Body of pancreas (tissue), 4 donors: Measurements from ENCODE around the gene USP34. TPM values are rescaled to one million over a fixed set of nuclear protein-coding genes. Genes with fewer than 3 reads are reported as not detected.

ENCODE experiments used
- ATAC-seq: fragments of 150-250 bp; one replicate; pipeline ENCODE4 v1.9.1; 2016
- DNase-seq, 4 donors: peaks; one replicate each; pipeline ENCODE4 v3.0.0-alpha.2; 2019
- H3K27ac ChIP-seq, 4 donors: fragments of 200-600 bp; sonication (generic); 1 replicate in 3 of 4; 2 replicates in 1 of 4; pipeline versions ENCODE4 v1.5.1 to v1.6.1; 2016 to 2019; ENCODE audit warnings: mild to moderate bottlenecking in 1 of 4, mixed read lengths in 1 of 4, moderate library complexity in 1 of 4
- H3K27me3 ChIP-seq, 2 donors: fragments of 200-600 bp; sonication (generic); one replicate each; pipeline ENCODE4 v1.6.0; 2016; ENCODE audit warnings: mild to moderate bottlenecking in 1 of 2
- H3K36me3 ChIP-seq, 2 donors: fragments of 200-600 bp; sonication (generic); replicated peaks in 1 of 2; 2 replicates each; pipeline ENCODE4 v1.5.1; 2016; ENCODE audit warnings: low read depth in 2 of 2; ENCODE audit not compliant: insufficient read depth in 1 of 2
- H3K4me1 ChIP-seq: fragments of 200-600 bp; sonication (generic); one replicate; pipeline ENCODE4 v1.6.0; 2016
- H3K4me3 ChIP-seq, 2 donors: fragments of 200-600 bp; sonication (generic); 1 replicate in 1 of 2; 2 replicates in 1 of 2; pipeline ENCODE4 v1.5.1; 2016 to 2019
- H3K9me3 ChIP-seq, 3 donors: fragments of 200-600 bp; sonication (generic); 1 replicate in 2 of 3; 2 replicates in 1 of 3; pipeline ENCODE4 v1.5.1; 2016
- CTCF ChIP-seq, 7 experiments: fragments of 450-650 bp in 4 of 7; fragments of 200-600 bp in 3 of 7; sonication (generic) in 3 of 7; IDR thresholded peaks; one replicate each; pipeline ENCODE4 v1.5.1; 2016 to 2019; ENCODE audit warnings: antibody characterized with exemption in 7 of 7
- POLR2A ChIP-seq, 3 donors: fragments of 450-650 bp; IDR thresholded peaks; one replicate each; pipeline ENCODE4 v1.6.1; 2016; ENCODE audit warnings: antibody characterized with exemption in 3 of 3, mild to moderate bottlenecking in 2 of 3
- WGBS, 2 donors: methylation state at CpG; one replicate each; pipeline ENCODE4 v1.1.5; 2017; 5-methylcytosine and 5-hydroxymethylcytosine counted together
- intact Hi-C: fragments of 100-400 bp; cut with DNase I; formaldehyde crosslinking; loops from one replicate; pipeline ENCODE4 v1.15.1; 2023
- total RNA-seq, 2 donors: library from RNA; depleted of rRNA; stranded (reverse); fragments of >200 nt; gene quantifications; one replicate each; pipeline ENCODE4 v1.1.0, GENCODE V29; 2016

The USP34 gene
- total RNA-seq, 2 donors from 2014 or later: 87.0 to 96.5 TPM

GRCh38 chr2:61463769-61464475 lies 7.0 kb downstream of the USP34 start:
- peaks cover 32% of the 10 kb centered on the region for H3K4me1 ChIP-seq
- 76% methylated on average over 7 of the region's 7 CpGs for WGBS, 2 donors

GRCh38 chr2:61461404-61461803 lies 9.5 kb downstream of the USP34 start:
- Histone ChIP-seq H3K4me1 (peaks cover 38% of the 10 kb centered on the region), H3K4me3 (no peak overlapping the region), H3K36me3 (no peaks in the 10 kb centered on the region), H3K9me3 (no peaks in the 10 kb centered on the region), H3K27ac (no peak overlapping the region), H3K27me3 (no peaks in the 10 kb centered on the region)
- intact Hi-C loops: loop anchor here (10.0 kb wide), 1 partner anchor 47 kb away; no protein-coding TSS in a partner anchor
- TF ChIP-seq POLR2A (IDR thresholded peaks at IDR 0.05) (no peak), CTCF (IDR thresholded peaks at IDR 0.05) (no peak)
- no peak for DNase-seq
- no peak for ATAC-seq
- WGBS, 2 donors: 58 to 60% methylated on average over 2 of the region's 2 CpGs

More at GRCh38 chr2:61463769-61464475, 7.0 kb downstream of the USP34 start:
- TF ChIP-seq CTCF (IDR thresholded peaks at IDR 0.05) (no peak), POLR2A (IDR thresholded peaks at IDR 0.05) (no peak)
- Histone ChIP-seq H3K27me3 (no peaks in the 10 kb centered on the region), H3K9me3 (no peaks in the 10 kb centered on the region), H3K36me3 (no peaks in the 10 kb centered on the region), H3K27ac (no peak overlapping the region), H3K4me3 (no peak overlapping the region)
- intact Hi-C loops: loop anchor here (10.0 kb wide), 1 partner anchor 49 kb away; no protein-coding TSS in a partner anchor
- ATAC-seq: no peak
- no peak for DNase-seq

GRCh38 chr2:61460163-61460562 lies 10.7 kb downstream of the USP34 start:
- DNase-seq (no peak), ATAC-seq (no peak)
- TF ChIP-seq CTCF (IDR thresholded peaks at IDR 0.05) (no peak), POLR2A (IDR thresholded peaks at IDR 0.05) (no peak)
- WGBS, 2 donors: 61 to 76% methylated on average over 4 of the region's 4 CpGs
- Histone ChIP-seq H3K27ac (no peak overlapping the region), H3K4me3 (no peak overlapping the region), H3K36me3 (no peaks in the 10 kb centered on the region), H3K4me1 (peaks cover 41% of the 10 kb centered on the region), H3K27me3 (no peaks in the 10 kb centered on the region), H3K9me3 (no peaks in the 10 kb centered on the region)
- intact Hi-C loops: loop anchor here (10.0 kb wide), 1 partner anchor 45 kb away; no protein-coding TSS in a partner anchor

- WGBS, 2 donors: 87 to 91% methylated on average over 6 of the region's 6 CpGs
- Histone ChIP-seq H3K4me1 (peaks cover 37% of the 10 kb centered on the region), H3K9me3 (no peaks in the 10 kb centered on the region), H3K27ac (peak overlapping the region in 1 of 4 donors; percentile 56), H3K36me3 (no peaks in the 10 kb centered on the region), H3K4me3 (no peak overlapping the region), H3K27me3 (no peaks in the 10 kb centered on the region)
- DNase-seq (no peak), ATAC-seq (no peak)
- TF ChIP-seq POLR2A (IDR thresholded peaks at IDR 0.05) (no peak), CTCF (IDR thresholded peaks at IDR 0.05) (no peak)
- intact Hi-C loops: no loop called here
These were observed 14.0 kb downstream of the USP34 start for GRCh38 chr2:61456746-61457420.
